ENCODE measurements around the gene DMBT1. TPM values are rescaled to one million over a fixed set of nuclear protein-coding genes. Genes with fewer than 3 reads are reported as not detected.

The DMBT1 gene
- polyA plus RNA-seq, 1 donor (not counting 4 experiments of a cell fraction or from before 2014, with no cell fraction given): 0.04 TPM

DNA sequence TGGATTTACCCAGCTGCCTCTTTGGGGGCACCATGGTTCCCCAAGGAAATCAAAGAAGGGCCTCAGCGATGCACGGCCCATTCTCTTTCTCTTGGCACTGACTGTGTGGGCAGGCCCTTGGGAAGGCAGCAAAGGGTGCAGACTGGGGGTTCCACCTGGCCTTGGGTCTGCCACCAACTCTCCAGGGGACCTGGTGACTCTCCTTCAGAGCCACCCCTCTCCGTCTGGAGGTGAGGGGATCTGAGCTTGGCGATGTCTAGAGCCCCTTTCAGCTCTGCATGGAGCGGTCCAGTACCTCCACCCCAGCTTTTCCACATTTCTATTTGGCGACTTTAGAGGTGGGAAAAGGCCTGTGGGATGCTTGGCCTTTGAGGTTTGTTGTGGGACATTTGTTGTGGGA, 70.0 kb downstream of the DMBT1 start:
- no peaks in the 10 kb centered on the region for H3K9me3 ChIP-seq (ENCODE audit: control insufficient read depth, low read depth, low read length)
- H3K27ac ChIP-seq (ENCODE audit: control insufficient read depth, insufficient read depth, low read length): no peak overlapping the region
- no peaks in the 10 kb centered on the region for H3K79me2 ChIP-seq (ENCODE audit: control insufficient read depth, insufficient read depth, low read length)
- H2AFZ ChIP-seq (ENCODE audit: control insufficient read depth, low read length): no peak overlapping the region
- no peak for TF ChIP-seq EZH2 (IDR thresholded peaks at IDR 0.05; ENCODE audit: low read length)
- TF ChIP-seq, protein P1, sequence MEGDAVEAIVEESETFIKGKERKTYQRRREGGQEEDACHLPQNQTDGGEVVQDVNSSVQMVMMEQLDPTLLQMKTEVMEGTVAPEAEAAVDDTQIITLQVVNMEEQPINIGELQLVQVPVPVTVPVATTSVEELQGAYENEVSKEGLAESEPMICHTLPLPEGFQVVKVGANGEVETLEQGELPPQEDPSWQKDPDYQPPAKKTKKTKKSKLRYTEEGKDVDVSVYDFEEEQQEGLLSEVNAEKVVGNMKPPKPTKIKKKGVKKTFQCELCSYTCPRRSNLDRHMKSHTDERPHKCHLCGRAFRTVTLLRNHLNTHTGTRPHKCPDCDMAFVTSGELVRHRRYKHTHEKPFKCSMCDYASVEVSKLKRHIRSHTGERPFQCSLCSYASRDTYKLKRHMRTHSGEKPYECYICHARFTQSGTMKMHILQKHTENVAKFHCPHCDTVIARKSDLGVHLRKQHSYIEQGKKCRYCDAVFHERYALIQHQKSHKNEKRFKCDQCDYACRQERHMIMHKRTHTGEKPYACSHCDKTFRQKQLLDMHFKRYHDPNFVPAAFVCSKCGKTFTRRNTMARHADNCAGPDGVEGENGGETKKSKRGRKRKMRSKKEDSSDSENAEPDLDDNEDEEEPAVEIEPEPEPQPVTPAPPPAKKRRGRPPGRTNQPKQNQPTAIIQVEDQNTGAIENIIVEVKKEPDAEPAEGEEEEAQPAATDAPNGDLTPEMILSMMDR (optimal IDR thresholded peaks at IDR 0.05 in 1 of 3, IDR thresholded peaks at IDR 0.05 in 1 of 3, conservative IDR thresholded peaks at IDR 0.05 in 1 of 3; ENCODE audit: extremely low read depth in 1 of 3, insufficient read depth in 2 of 3, low read length in 3 of 3): no peak
- FAIRE-seq (no peak), DNase-seq (ENCODE audit: low read depth, low spot score) (no peak)
- no peak overlapping the region for H3K4me3 ChIP-seq (ENCODE audit: control insufficient read depth in 2 of 3, extremely low read depth in 1 of 3, insufficient read depth in 2 of 3, low read depth in 1 of 3, low read length in 3 of 3)
- H3K36me3 ChIP-seq (ENCODE audit: control insufficient read depth in 2 of 2, extremely low read depth in 1 of 2, insufficient read depth in 2 of 2, low read length in 2 of 2): no peaks in the 10 kb centered on the region
- peaks cover 3% of the 10 kb centered on the region for H3K27me3 ChIP-seq (ENCODE audit: control insufficient read depth, extremely low read depth, insufficient read depth, low read length)
- H3K9me1 ChIP-seq (ENCODE audit: control insufficient read depth, extremely low read depth, insufficient read depth, low read length): no peaks in the 10 kb centered on the region
- H3K9ac ChIP-seq (ENCODE audit: control insufficient read depth, extremely low read depth, insufficient read depth, low read length): no peak overlapping the region
- no peaks in the 10 kb centered on the region for H4K20me1 ChIP-seq (ENCODE audit: control insufficient read depth, extremely low read depth, insufficient read depth, low read length)
- no peak overlapping the region for H3K4me2 ChIP-seq (ENCODE audit: control insufficient read depth, extremely low read depth, insufficient read depth, low read depth, low read length)
- H3K4me1 ChIP-seq (ENCODE audit: control insufficient read depth, extremely low read depth, insufficient read depth, low read length): no peaks in the 10 kb centered on the region
- dilution Hi-C loops (cut with MboI; ENCODE audit: extremely low pct_ligation_motif_present, low sequenced_read_pairs): no loop called here

DNA sequence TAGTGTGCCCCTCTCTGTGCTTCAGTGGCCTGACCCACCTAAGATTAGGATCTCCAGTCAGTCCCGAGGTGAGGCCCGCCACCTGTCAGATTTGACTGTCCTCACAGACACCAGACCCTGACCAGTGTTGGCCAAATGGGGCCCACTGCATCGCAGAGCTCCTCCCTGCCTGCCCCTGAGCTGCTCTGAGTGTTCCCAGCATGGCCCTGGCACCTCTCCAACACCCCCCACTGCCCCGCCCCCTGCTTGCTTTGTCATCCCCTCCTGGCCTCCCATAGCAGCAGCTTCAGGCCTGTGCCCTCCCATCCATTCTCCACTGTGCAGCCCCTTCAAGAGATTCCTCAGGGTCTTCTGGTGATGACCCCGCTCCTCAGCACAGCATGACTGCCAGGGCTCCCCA, 71.5 kb downstream of the DMBT1 start:
- Histone ChIP-seq H3K9ac (ENCODE audit: control insufficient read depth, extremely low read depth, insufficient read depth, low read length) (no peak overlapping the region), H4K20me1 (ENCODE audit: control insufficient read depth, extremely low read depth, insufficient read depth, low read length) (no peaks in the 10 kb centered on the region), H3K36me3 (ENCODE audit: control insufficient read depth in 2 of 2, extremely low read depth in 1 of 2, insufficient read depth in 2 of 2, low read length in 2 of 2) (no peaks in the 10 kb centered on the region), H3K9me3 (ENCODE audit: control insufficient read depth, low read depth, low read length) (no peaks in the 10 kb centered on the region), H3K4me1 (ENCODE audit: control insufficient read depth, extremely low read depth, insufficient read depth, low read length) (no peaks in the 10 kb centered on the region), H3K4me2 (ENCODE audit: control insufficient read depth, extremely low read depth, insufficient read depth, low read depth, low read length) (no peak overlapping the region), H2AFZ (ENCODE audit: control insufficient read depth, low read length) (no peak overlapping the region), H3K27me3 (ENCODE audit: control insufficient read depth, extremely low read depth, insufficient read depth, low read length) (no peaks in the 10 kb centered on the region), H3K79me2 (ENCODE audit: control insufficient read depth, insufficient read depth, low read length) (no peaks in the 10 kb centered on the region), H3K9me1 (ENCODE audit: control insufficient read depth, extremely low read depth, insufficient read depth, low read length) (no peaks in the 10 kb centered on the region), H3K4me3 (ENCODE audit: control insufficient read depth in 2 of 3, extremely low read depth in 1 of 3, insufficient read depth in 2 of 3, low read depth in 1 of 3, low read length in 3 of 3) (no peak overlapping the region), H3K27ac (ENCODE audit: control insufficient read depth, insufficient read depth, low read length) (no peak overlapping the region)
- dilution Hi-C loops (cut with MboI; ENCODE audit: extremely low pct_ligation_motif_present, low sequenced_read_pairs): no loop called here
- TF ChIP-seq EZH2 (IDR thresholded peaks at IDR 0.05; ENCODE audit: low read length): no peak
- TF ChIP-seq, protein P1 (optimal IDR thresholded peaks at IDR 0.05 in 1 of 3, IDR thresholded peaks at IDR 0.05 in 1 of 3, conservative IDR thresholded peaks at IDR 0.05 in 1 of 3; ENCODE audit: extremely low read depth in 1 of 3, insufficient read depth in 2 of 3, low read length in 3 of 3): no peak
- DNase-seq (ENCODE audit: low read depth, low spot score) (no peak), FAIRE-seq (no peak)

All from keratinocyte (primary cell).